Mesenchymal stem cell (in vitro differentiated cells and primary cell): ENCODE data around the gene CFAP161.

Experiments used
- DNase-seq: peaks from one replicate; pipeline ENCODE4 v3.0.0-alpha.2; 2013
- H2AFZ ChIP-seq: one replicate; pipeline ENCODE4 v1.6.1; 2013; ENCODE audit warnings: low read depth, mild to moderate bottlenecking, control low read depth, inconsistent platforms, low read length, moderate library complexity
- H2AK5ac ChIP-seq: 2 replicates; pipeline ENCODE4 v1.6.1; 2013; ENCODE audit warnings: low read length, moderate library complexity, mild to moderate bottlenecking, inconsistent platforms; ENCODE audit not compliant: severe bottlenecking
- H2BK120ac ChIP-seq: one replicate; pipeline ENCODE4 v1.6.1; 2013; ENCODE audit warnings: low read depth, mild to moderate bottlenecking, inconsistent platforms, low read length, moderate library complexity
- H2BK12ac ChIP-seq, 2 experiments: one replicate each; pipeline ENCODE4 v1.6.1; 2013; ENCODE audit warnings: inconsistent platforms in 2 of 2, low read length in 2 of 2, mild to moderate bottlenecking in 2 of 2, moderate library complexity in 2 of 2, control low read depth in 1 of 2
- H2BK15ac ChIP-seq: one replicate; pipeline ENCODE4 v1.6.1; 2013; ENCODE audit warnings: mild to moderate bottlenecking, low read depth, inconsistent platforms; ENCODE audit not compliant: poor library complexity, severe bottlenecking
- H2BK5ac ChIP-seq: 2 replicates; pipeline ENCODE4 v1.6.1; 2013; ENCODE audit warnings: low read depth, mild to moderate bottlenecking, low read length, control low read depth, inconsistent platforms; ENCODE audit not compliant: poor library complexity, severe bottlenecking
- H3K14ac ChIP-seq, 2 experiments: one replicate each; pipeline ENCODE4 v1.6.1; 2013; ENCODE audit warnings: inconsistent platforms in 2 of 2, low read length in 2 of 2, control low read depth in 1 of 2, mild to moderate bottlenecking in 1 of 2, moderate library complexity in 1 of 2
- H3K18ac ChIP-seq, 2 experiments: one replicate each; pipeline ENCODE4 v1.6.1; 2013; ENCODE audit warnings: inconsistent platforms in 2 of 2, low read length in 2 of 2, control low read depth in 1 of 2, low read depth in 1 of 2, mild to moderate bottlenecking in 1 of 2
- H3K23ac ChIP-seq, 2 experiments: one replicate each; pipeline ENCODE4 v1.6.1; 2013; ENCODE audit warnings: inconsistent platforms in 2 of 2, low read length in 2 of 2, mild to moderate bottlenecking in 2 of 2, moderate library complexity in 2 of 2, control low read depth in 1 of 2
- H3K27ac ChIP-seq: 2 replicates; pipeline ENCODE4 v1.5.1; 2013; ENCODE audit warnings: mild to moderate bottlenecking, moderate library complexity, low read length, control low read depth, inconsistent platforms; ENCODE audit not compliant: poor library complexity, severe bottlenecking
- H3K27me3 ChIP-seq, 2 experiments: 2 replicates each; pipeline versions ENCODE4 v1.6.1 to v1.7.0; 2013; ENCODE audit warnings: low read length in 2 of 2, mild to moderate bottlenecking in 2 of 2, moderate library complexity in 2 of 2, control low read depth in 1 of 2, inconsistent platforms in 1 of 2; ENCODE audit not compliant: control insufficient read depth in 1 of 2, insufficient read depth in 1 of 2
- H3K36me3 ChIP-seq, 2 experiments: 2 replicates each; pipeline versions ENCODE4 v1.6.1 to v1.7.0; 2013; ENCODE audit warnings: low read length in 2 of 2, control low read depth in 1 of 2, inconsistent platforms in 1 of 2, low read depth in 1 of 2, mild to moderate bottlenecking in 1 of 2; ENCODE audit not compliant: insufficient read depth in 2 of 2, control insufficient read depth in 1 of 2
- H3K4ac ChIP-seq, 2 experiments: one replicate each; pipeline ENCODE4 v1.6.1; 2013; ENCODE audit warnings: inconsistent platforms in 2 of 2, low read length in 2 of 2, mild to moderate bottlenecking in 2 of 2, moderate library complexity in 2 of 2, control low read depth in 1 of 2, low read depth in 1 of 2
- H3K4me1 ChIP-seq: 2 replicates; pipeline ENCODE4 v1.6.1; 2013; ENCODE audit warnings: low read depth, low read length, control low read depth; ENCODE audit not compliant: control insufficient read depth, insufficient read depth
- H3K4me2 ChIP-seq: 2 replicates; pipeline ENCODE4 v1.6.1; 2013; ENCODE audit warnings: low read length, mild to moderate bottlenecking, inconsistent platforms; ENCODE audit not compliant: poor library complexity, severe bottlenecking
- H3K4me3 ChIP-seq, 2 experiments: 2 replicates each; pipeline versions ENCODE4 v1.5.1 to v1.7.0; 2013; ENCODE audit warnings: low read length in 2 of 2, mild to moderate bottlenecking in 2 of 2, control low read depth in 1 of 2, low read depth in 1 of 2; ENCODE audit not compliant: insufficient read depth in 1 of 2
- H3K79me1 ChIP-seq: replicated peaks from 2 replicates; pipeline ENCODE4 v1.6.1; 2013; ENCODE audit warnings: mild to moderate bottlenecking, control low read depth, low read length, inconsistent platforms; ENCODE audit not compliant: poor library complexity, severe bottlenecking
- H3K9ac ChIP-seq: 2 replicates; pipeline ENCODE4 v1.7.0; 2013; ENCODE audit warnings: mild to moderate bottlenecking, low read length, moderate library complexity
- H3K9me3 ChIP-seq: 2 replicates; pipeline ENCODE4 v1.7.0; 2013; ENCODE audit warnings: mild to moderate bottlenecking, low read length; ENCODE audit not compliant: control insufficient read depth
- H4K8ac ChIP-seq: one replicate; pipeline ENCODE4 v1.6.1; 2013; ENCODE audit warnings: inconsistent platforms, mild to moderate bottlenecking, low read length, moderate library complexity
- H4K91ac ChIP-seq: one replicate; pipeline ENCODE4 v1.6.1; 2013; ENCODE audit warnings: mild to moderate bottlenecking, low read length, inconsistent platforms
- WGBS: methylation state at CpG from one replicate; pipeline ENCODE4 v1.1.7; 2013; ENCODE audit warnings: mixed read lengths; 5-methylcytosine and 5-hydroxymethylcytosine counted together

CFAP161 gene

DNA sequence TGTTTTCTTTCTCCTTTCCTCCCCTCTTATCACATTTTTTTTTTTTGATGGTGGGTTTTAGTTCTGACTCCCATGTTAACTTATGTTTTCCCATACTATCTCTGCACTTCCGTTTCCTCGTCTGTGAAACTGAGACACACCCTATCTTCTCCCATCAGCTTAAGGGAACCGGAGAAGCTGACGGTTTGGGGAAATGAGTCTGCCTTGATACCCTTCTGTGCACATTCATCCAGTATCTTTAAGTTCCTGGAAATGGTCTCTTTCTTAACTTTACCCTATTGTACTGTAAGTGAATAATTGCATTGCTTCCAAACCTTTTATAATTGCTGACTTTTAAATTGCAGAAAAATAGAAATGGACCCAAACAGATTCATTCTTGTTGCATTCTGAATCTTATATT, 26.2 kb upstream of the CFAP161 start:
- Histone ChIP-seq H4K91ac (no peak overlapping the region), H3K4ac (no peak overlapping the region), H2BK15ac (no peak overlapping the region), H2BK5ac (no peak overlapping the region), H3K4me1 (no peaks in the 10 kb centered on the region), H3K27ac (no peak overlapping the region), H2AFZ (no peak overlapping the region), H3K9ac (no peak overlapping the region), H2AK5ac (no peak overlapping the region), H2BK12ac (no peak overlapping the region), H2BK120ac (no peak overlapping the region), H3K27me3 (peaks cover 7 to 23% of the 10 kb centered on the region in 2 experiments), H3K14ac (no peak overlapping the region), H4K8ac (no peak overlapping the region), H3K9me3 (no peaks in the 10 kb centered on the region), H3K23ac (no peak overlapping the region), H3K79me1 (no peaks in the 10 kb centered on the region), H3K36me3 (no peaks in the 10 kb centered on the region), H3K4me3 (no peak overlapping the region), H3K18ac (no peak overlapping the region), H3K4me2 (no peak overlapping the region)
- no peak for DNase-seq
- 78% methylated on average over 4 of the region's 4 CpGs for WGBS

DNA sequence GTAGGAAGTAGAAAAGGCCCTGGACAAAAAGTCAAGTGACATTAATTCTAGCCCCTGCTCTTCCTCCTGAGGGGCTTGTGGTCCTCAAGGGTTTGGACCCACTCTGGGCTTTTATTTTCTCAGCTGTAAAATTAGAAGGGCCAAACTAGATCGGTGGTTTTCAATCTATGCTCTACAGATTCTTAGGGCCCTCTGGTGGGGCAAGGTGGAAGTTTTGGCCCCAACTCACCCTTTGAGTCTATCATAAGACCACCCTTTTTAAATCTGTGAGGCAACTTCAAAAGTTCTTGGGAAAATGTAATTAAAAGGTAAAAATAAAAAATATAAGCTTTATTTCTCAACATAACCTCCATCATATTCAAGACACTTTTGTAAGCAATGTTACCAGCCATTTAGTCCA, 25.6 kb upstream of the CFAP161 start:
- Histone ChIP-seq H2BK120ac (no peak overlapping the region), H2AK5ac (no peak overlapping the region), H3K4ac (no peak overlapping the region), H3K79me1 (no peaks in the 10 kb centered on the region), H2BK5ac (no peak overlapping the region), H3K14ac (no peak overlapping the region), H3K27me3 (peaks cover 7 to 21% of the 10 kb centered on the region in 2 experiments), H2AFZ (no peak overlapping the region), H2BK12ac (no peak overlapping the region), H3K23ac (no peak overlapping the region), H3K9me3 (no peaks in the 10 kb centered on the region), H3K4me3 (no peak overlapping the region), H3K9ac (no peak overlapping the region), H3K4me1 (no peaks in the 10 kb centered on the region), H3K4me2 (no peak overlapping the region), H3K36me3 (no peaks in the 10 kb centered on the region), H2BK15ac (no peak overlapping the region), H4K91ac (no peak overlapping the region), H3K18ac (no peak overlapping the region), H3K27ac (no peak overlapping the region), H4K8ac (no peak overlapping the region)
- DNase-seq: peak; percentile 4
- 8% methylated on average over 1 of the region's 1 CpG for WGBS

DNA sequence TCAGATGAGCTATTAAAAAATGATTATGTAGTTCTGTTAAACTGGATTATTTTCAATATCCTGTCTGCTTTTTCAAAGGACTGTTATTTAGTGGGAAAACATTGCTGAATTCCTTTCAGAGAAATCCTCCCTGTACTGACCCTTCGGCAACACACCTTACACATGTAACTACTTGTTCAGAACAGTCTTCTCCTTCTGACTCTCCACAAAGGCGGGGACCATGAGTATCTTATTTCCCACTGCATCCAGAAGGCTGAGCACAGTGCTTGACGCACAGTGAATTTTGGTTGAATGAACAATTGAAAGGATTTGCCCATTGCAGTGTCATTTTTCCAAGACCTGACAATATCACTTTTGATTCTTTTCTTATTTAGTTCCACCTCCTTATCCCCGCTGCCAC, 23.1 kb upstream of the CFAP161 start:
- Histone ChIP-seq H3K4me3 (no peak overlapping the region), H3K9me3 (no peaks in the 10 kb centered on the region), H3K4me1 (no peaks in the 10 kb centered on the region), H2BK120ac (no peak overlapping the region), H2BK5ac (no peak overlapping the region), H2AK5ac (no peak overlapping the region), H2AFZ (no peak overlapping the region), H3K14ac (no peak overlapping the region), H3K4me2 (no peak overlapping the region), H3K4ac (no peak overlapping the region), H3K27ac (no peak overlapping the region), H3K18ac (no peak overlapping the region), H2BK12ac (no peak overlapping the region), H4K8ac (no peak overlapping the region), H3K27me3 (peaks cover 7 to 13% of the 10 kb centered on the region in 2 experiments), H3K9ac (no peak overlapping the region), H3K79me1 (no peaks in the 10 kb centered on the region), H2BK15ac (no peak overlapping the region), H3K23ac (no peak overlapping the region), H3K36me3 (no peaks in the 10 kb centered on the region), H4K91ac (no peak overlapping the region)
- no peak for DNase-seq
- 78% methylated on average over 4 of the region's 4 CpGs for WGBS

DNA sequence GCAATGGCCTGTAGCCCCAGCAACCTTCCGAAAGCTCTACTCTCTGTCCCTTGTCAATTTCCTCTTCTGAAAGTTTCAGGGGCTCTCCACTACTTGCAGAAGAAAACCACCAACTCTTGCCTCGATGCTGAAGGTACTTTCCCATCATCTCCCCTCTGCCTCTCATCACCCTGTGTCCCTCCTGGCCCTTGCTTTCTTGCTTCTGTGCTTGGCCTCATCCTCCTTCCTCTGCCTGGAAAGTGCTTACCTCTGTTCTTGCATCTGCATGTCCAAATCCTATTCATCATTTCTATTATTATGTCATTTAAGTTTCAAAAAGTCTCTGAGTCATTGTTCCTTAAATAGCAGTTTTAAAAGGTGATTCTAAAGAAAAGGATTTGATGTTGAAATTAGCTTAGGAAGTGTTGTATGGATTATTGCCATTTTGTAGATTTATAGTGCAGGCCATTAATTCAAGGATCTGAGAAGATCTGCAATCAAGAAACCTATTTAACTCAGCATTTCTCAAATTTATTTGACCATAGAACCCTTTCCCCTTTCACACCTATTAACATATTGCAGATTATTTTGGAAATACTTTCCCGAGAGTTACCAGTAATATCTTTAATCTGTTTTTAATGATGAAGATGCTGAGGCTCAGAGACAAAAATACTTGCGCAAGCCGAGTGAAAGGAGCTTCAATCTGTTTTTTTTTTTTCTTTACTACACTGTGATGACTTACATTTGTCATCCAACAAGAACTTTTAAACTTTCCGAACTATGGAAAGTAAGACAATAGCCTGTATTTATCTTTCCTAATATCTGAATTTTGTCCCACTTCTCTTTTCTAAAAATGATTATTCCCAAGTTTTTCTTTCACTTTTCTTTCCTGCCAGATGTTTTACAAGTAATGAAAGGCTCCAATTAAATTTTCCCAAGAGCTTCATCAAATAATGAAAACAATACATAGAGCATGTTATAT, 22.3 kb upstream of the CFAP161 start:
- H4K8ac ChIP-seq: no peak overlapping the region
- H3K4ac ChIP-seq: no peak overlapping the region
- no peak overlapping the region for H4K91ac ChIP-seq
- H3K79me1 ChIP-seq: no peaks in the 10 kb centered on the region
- no peak overlapping the region for H2BK120ac ChIP-seq
- H3K9ac ChIP-seq: no peak overlapping the region
- no peak overlapping the region for H2BK5ac ChIP-seq
- no peak overlapping the region for H2AFZ ChIP-seq
- no peak overlapping the region for H3K27ac ChIP-seq
- no peaks in the 10 kb centered on the region for H3K36me3 ChIP-seq
- 79% methylated on average over 5 of the region's 6 CpGs for WGBS
- H3K9me3 ChIP-seq: no peaks in the 10 kb centered on the region
- no peak overlapping the region for H2AK5ac ChIP-seq
- peaks cover 7 to 13% of the 10 kb centered on the region in 2 experiments for H3K27me3 ChIP-seq
- H2BK15ac ChIP-seq: no peak overlapping the region
- no peak overlapping the region for H3K4me3 ChIP-seq
- no peak overlapping the region for H3K4me2 ChIP-seq
- H3K4me1 ChIP-seq: no peaks in the 10 kb centered on the region
- H3K14ac ChIP-seq: no peak overlapping the region
- no peak for DNase-seq
- H3K23ac ChIP-seq: no peak overlapping the region
- H3K18ac ChIP-seq: no peak overlapping the region
- H2BK12ac ChIP-seq: no peak overlapping the region
